Neuronal stem cell (in vitro differentiated cells): ENCODE results near the gene ALOXE3.

Experiments
- DNase-seq: peaks from one replicate; pipeline ENCODE4 v3.0.0-alpha.2; 2013; ENCODE audit warnings: low spot score
- H2AFZ ChIP-seq: one replicate; pipeline ENCODE4 v1.6.1; 2013; ENCODE audit warnings: mild to moderate bottlenecking, low read length, inconsistent platforms
- H2AK5ac ChIP-seq: 2 replicates; pipeline ENCODE4 v1.6.1; 2013; ENCODE audit warnings: low read depth, mild to moderate bottlenecking, inconsistent platforms, low read length, moderate library complexity, mixed read lengths
- H2BK120ac ChIP-seq: 2 replicates; pipeline ENCODE4 v1.6.1; 2013; ENCODE audit warnings: low read depth, mild to moderate bottlenecking, inconsistent platforms, low read length, moderate library complexity, mixed read lengths
- H2BK12ac ChIP-seq: one replicate; pipeline ENCODE4 v1.6.1; 2013; ENCODE audit warnings: low read length, inconsistent platforms
- H2BK15ac ChIP-seq: 2 replicates; pipeline ENCODE4 v1.6.1; 2013; ENCODE audit warnings: mild to moderate bottlenecking, low read length, inconsistent platforms, mixed read lengths
- H2BK5ac ChIP-seq: one replicate; pipeline ENCODE4 v1.6.1; 2013; ENCODE audit warnings: inconsistent platforms, mild to moderate bottlenecking, low read length, moderate library complexity
- H3K14ac ChIP-seq: one replicate; pipeline ENCODE4 v1.6.1; 2013; ENCODE audit warnings: low read length, inconsistent platforms
- H3K18ac ChIP-seq: 2 replicates; pipeline ENCODE4 v1.6.1; 2013; ENCODE audit warnings: low read length, inconsistent platforms
- H3K23ac ChIP-seq: 2 replicates; pipeline ENCODE4 v1.6.1; 2013; ENCODE audit warnings: low read depth, mild to moderate bottlenecking, mixed read lengths, low read length, inconsistent platforms; ENCODE audit not compliant: poor library complexity
- H3K27ac ChIP-seq: replicated peaks from 3 replicates; pipeline ENCODE4 v1.5.1; 2013; ENCODE audit warnings: low read length, inconsistent platforms
- H3K27me3 ChIP-seq, 3 experiments: 2 replicates each; pipeline ENCODE4 v1.6.1; 2013; ENCODE audit warnings: low read length in 3 of 3, mild to moderate bottlenecking in 2 of 3, inconsistent platforms in 1 of 3, low read depth in 1 of 3, mixed read lengths in 1 of 3, moderate library complexity in 1 of 3; ENCODE audit not compliant: control insufficient read depth in 3 of 3, insufficient read depth in 3 of 3
- H3K36me3 ChIP-seq, 2 donors: replicated peaks in 1 of 2; 2 replicates each; pipeline ENCODE4 v1.6.1; 2013; ENCODE audit warnings: low read length in 2 of 2; ENCODE audit not compliant: control insufficient read depth in 2 of 2, insufficient read depth in 2 of 2
- H3K4ac ChIP-seq: 2 replicates; pipeline ENCODE4 v1.6.1; 2013; ENCODE audit warnings: inconsistent platforms, mild to moderate bottlenecking, low read length, moderate library complexity
- H3K4me1 ChIP-seq, 2 donors: 1 replicate in 1 of 2; 2 replicates in 1 of 2; pipeline ENCODE4 v1.6.1; 2013; ENCODE audit warnings: low read length in 2 of 2, low read depth in 1 of 2; ENCODE audit not compliant: control insufficient read depth in 2 of 2, insufficient read depth in 1 of 2
- H3K4me2 ChIP-seq: one replicate; pipeline ENCODE4 v1.6.1; 2013; ENCODE audit warnings: mild to moderate bottlenecking, low read length, inconsistent platforms; ENCODE audit not compliant: insufficient read depth, poor library complexity, severe bottlenecking
- H3K4me3 ChIP-seq, 2 donors: 2 replicates each; pipeline ENCODE4 v1.5.1; 2013; ENCODE audit warnings: low read length in 2 of 2, mild to moderate bottlenecking in 2 of 2, inconsistent platforms in 1 of 2, moderate library complexity in 1 of 2
- H3K79me1 ChIP-seq: one replicate; pipeline ENCODE4 v1.6.1; 2013; ENCODE audit warnings: low read depth, mild to moderate bottlenecking, inconsistent platforms, low read length, moderate library complexity
- H3K9ac ChIP-seq: one replicate; pipeline ENCODE4 v1.6.1; 2013; ENCODE audit warnings: mild to moderate bottlenecking, low read depth, low read length, inconsistent platforms; ENCODE audit not compliant: poor library complexity
- H3K9me3 ChIP-seq, 2 donors: replicated peaks in 1 of 2; 2 replicates each; pipeline versions ENCODE3 to v1.6.1; 2013; ENCODE audit warnings: low read length in 2 of 2, mild to moderate bottlenecking in 2 of 2, inconsistent platforms in 1 of 2, low read depth in 1 of 2, mixed read lengths in 1 of 2, moderate library complexity in 1 of 2; ENCODE audit not compliant: control insufficient read depth in 2 of 2, insufficient read depth in 1 of 2
- H4K8ac ChIP-seq: one replicate; pipeline ENCODE4 v1.6.1; 2013; ENCODE audit warnings: low read depth, mild to moderate bottlenecking, inconsistent platforms, low read length, moderate library complexity
- H4K91ac ChIP-seq: one replicate; pipeline ENCODE4 v1.6.1; 2013; ENCODE audit warnings: low read length, low read depth, mild to moderate bottlenecking, inconsistent platforms; ENCODE audit not compliant: poor library complexity
- WGBS, 2 donors: extraction: QIAGEN DNeasy Blood & Tissue Kit; methylation state at CpG; one replicate each; pipeline ENCODE4 v1.1.7; 2013; ENCODE audit warnings: missing lambda C conversion rate in 2 of 2, mixed read lengths in 1 of 2; ENCODE audit not compliant: insufficient read length in 2 of 2, insufficient replicate concordance in 1 of 2; ENCODE audit errors: extremely low coverage in 2 of 2; 5-methylcytosine and 5-hydroxymethylcytosine counted together

The ALOXE3 gene

DNA sequence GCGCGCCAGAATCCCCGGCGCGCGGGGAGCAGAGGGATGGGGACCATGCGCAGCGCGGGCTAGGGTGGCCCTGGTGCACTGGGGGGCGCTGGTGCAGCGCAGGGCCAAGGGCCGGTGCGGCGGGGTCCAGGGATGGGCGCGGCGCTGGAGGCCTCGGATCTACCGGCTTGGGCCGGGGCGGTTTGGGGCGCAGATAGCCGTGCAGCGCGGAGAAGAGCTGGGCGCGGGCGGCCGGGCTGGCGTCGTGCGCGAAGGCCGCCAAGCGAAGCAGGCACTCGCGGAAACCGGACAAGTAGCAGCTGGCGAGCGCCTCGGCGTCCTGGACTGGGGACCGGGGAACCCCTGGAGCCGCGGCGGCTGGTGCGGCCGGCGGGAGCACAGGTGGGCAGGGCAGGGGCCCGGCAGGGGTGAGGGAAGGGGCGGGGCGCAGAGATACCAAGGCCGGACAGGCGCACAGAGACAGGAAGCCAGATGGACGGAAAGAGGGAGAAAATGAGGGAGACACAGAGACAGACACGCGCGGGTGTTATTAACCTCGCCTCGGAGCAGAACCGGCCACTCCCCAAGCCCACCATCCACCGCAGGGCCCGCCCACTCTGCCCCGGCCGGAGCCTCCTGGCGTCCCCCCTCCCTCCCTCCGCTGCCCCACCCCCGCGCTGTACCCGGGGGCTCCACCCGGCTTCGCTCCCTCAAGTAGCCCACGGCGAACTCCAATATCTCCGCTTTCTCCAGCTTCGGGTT lies 3.5 kb upstream of the ALOXE3 start:
- Histone ChIP-seq H3K4me3 (peak overlapping the region; percentile 67 to 91), H3K4me1 (peaks cover 21 to 33% of the 10 kb centered on the region in 2 donors), H3K23ac (no peak overlapping the region), H3K18ac (peak overlapping the region; percentile 91), H4K8ac (no peak overlapping the region), H3K4me2 (peak overlapping the region; percentile 99), H2BK120ac (no peak overlapping the region), H3K9ac (peak overlapping the region; percentile 75), H2BK15ac (no peak overlapping the region), H3K4ac (no peak overlapping the region), H3K27me3 (peaks cover 14 to 54% (median 35%) of the 10 kb centered on the region in 3 experiments), H3K14ac (no peak overlapping the region), H4K91ac (no peak overlapping the region), H3K36me3 (no peaks in the 10 kb centered on the region), H3K79me1 (no peaks in the 10 kb centered on the region), H2BK12ac (no peak overlapping the region), H3K27ac (no peak overlapping the region), H2BK5ac (peak overlapping the region; percentile 6), H2AK5ac (no peak overlapping the region), H2AFZ (peak overlapping the region; percentile 86), H3K9me3 (no peaks in the 10 kb centered on the region)
- DNase-seq = peak; percentile 84
- no CpG with 5 or more reads among the region's 76 CpGs for WGBS, 2 donors

DNA sequence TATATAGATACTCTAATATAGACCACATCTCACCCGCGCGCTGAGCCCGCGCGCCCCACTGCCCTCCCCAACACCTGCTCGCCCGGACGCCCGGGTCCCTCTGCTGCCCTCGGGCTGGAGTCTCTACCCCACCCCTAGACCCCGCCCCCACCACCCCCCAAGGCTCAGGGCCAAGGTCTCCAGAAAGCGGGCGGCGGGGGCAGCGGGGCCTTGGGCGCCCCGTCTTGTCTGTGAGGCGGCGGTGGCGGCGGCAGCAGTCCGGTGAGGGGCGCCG lies 3.0 kb upstream of the ALOXE3 start:
- H2BK15ac ChIP-seq = no peak overlapping the region
- H3K4me2 ChIP-seq = peak overlapping the region; percentile 99
- no peak overlapping the region for H3K9ac ChIP-seq
- H3K27me3 ChIP-seq = peaks cover 14 to 56% (median 40%) of the 10 kb centered on the region in 3 experiments
- peaks cover 20 to 33% of the 10 kb centered on the region in 2 donors for H3K4me1 ChIP-seq
- no peak overlapping the region for H3K14ac ChIP-seq
- H2AFZ ChIP-seq = peak overlapping the region; percentile 86
- no peaks in the 10 kb centered on the region for H3K36me3 ChIP-seq
- H4K91ac ChIP-seq = no peak overlapping the region
- H3K4me3 ChIP-seq = peak overlapping the region; percentile 67 to 91
- H2AK5ac ChIP-seq = no peak overlapping the region
- H2BK120ac ChIP-seq = no peak overlapping the region
- H3K79me1 ChIP-seq = no peaks in the 10 kb centered on the region
- H3K9me3 ChIP-seq = no peaks in the 10 kb centered on the region
- no peak overlapping the region for H4K8ac ChIP-seq
- H3K4ac ChIP-seq = no peak overlapping the region
- no CpG with 5 or more reads among the region's 25 CpGs for WGBS, 2 donors
- no peak for DNase-seq
- no peak overlapping the region for H3K27ac ChIP-seq
- no peak overlapping the region for H3K18ac ChIP-seq
- no peak overlapping the region for H3K23ac ChIP-seq
- H2BK5ac ChIP-seq = no peak overlapping the region
- H2BK12ac ChIP-seq = no peak overlapping the region

DNA sequence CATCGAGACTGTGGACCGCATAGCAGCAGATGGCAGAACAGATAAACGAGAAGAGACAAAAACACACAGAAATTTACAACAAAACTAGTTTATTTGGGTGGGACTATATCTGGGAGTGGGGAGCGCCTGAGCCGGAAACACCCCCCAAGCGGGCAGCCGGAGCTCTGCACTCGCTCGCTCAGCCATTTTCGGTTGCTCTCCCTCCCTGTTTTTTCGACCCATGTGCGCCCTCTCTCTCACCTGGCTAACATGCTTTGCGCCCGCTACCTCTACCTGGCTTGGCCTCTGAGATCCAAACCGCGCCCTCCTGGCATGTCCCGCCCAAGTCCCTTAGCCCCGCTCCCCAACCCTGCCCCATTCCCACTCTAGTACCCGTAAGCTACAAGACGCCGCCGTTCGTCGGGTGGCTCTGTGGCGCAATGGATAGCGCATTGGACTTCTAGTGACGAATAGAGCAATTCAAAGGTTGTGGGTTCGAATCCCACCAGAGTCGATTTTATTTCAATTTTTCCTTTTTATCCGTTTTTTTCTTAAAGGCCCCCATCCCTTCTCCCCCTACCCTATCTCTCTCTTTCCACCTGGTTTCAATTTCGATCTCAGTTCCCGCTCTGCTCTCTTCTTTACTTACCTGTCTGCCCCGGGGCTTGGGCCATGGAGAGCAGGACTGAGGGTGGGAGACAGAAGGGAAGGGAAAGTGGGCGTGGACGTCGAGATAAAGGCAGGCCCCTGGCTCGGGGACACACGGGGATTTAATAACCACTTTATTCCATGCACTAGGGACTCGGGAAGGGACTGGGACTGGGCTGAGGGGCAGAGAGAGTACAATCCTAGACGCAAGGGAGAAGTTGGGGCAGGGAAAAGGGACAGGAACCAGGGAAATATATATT lies 2.4 kb upstream of the ALOXE3 start:
- Histone ChIP-seq H3K14ac (no peak overlapping the region), H3K9me3 (no peaks in the 10 kb centered on the region), H3K4me3 (peak overlapping the region; percentile 67 to 87), H3K23ac (no peak overlapping the region), H2AK5ac (no peak overlapping the region), H3K79me1 (no peaks in the 10 kb centered on the region), H3K4ac (no peak overlapping the region), H3K18ac (no peak overlapping the region), H4K91ac (no peak overlapping the region), H3K27me3 (peaks cover 14 to 62% (median 46%) of the 10 kb centered on the region in 3 experiments), H2AFZ (peak overlapping the region; percentile 53), H4K8ac (no peak overlapping the region), H3K27ac (peak overlapping the region; percentile 28), H3K36me3 (no peaks in the 10 kb centered on the region), H2BK12ac (no peak overlapping the region), H3K9ac (peak overlapping the region; percentile 76), H3K4me1 (peaks cover 20 to 33% of the 10 kb centered on the region in 2 donors), H2BK5ac (no peak overlapping the region), H3K4me2 (peak overlapping the region; percentile 82), H2BK15ac (no peak overlapping the region), H2BK120ac (no peak overlapping the region)
- DNase-seq = peak; percentile 86
- no CpG with 5 or more reads among the region's 40 CpGs for WGBS, 2 donors
